ENCODE measurements around the gene CRYBG2. TPM values are rescaled to one million over a fixed set of nuclear protein-coding genes. Genes with fewer than 3 reads are reported as not detected.

Gene CRYBG2
- total and polyA plus RNA-seq, 10 of the 15 experiments (the other 5 are each of a cell fraction or from before 2014, with no cell fraction given), result 0.03 to 1.2 (median 0.11) TPM; not detected in 4

- Histone ChIP-seq H3K9ac (ENCODE audit: control insufficient read depth, insufficient read depth, low read length) (no peak overlapping the region), H3K27ac (ENCODE audit: control insufficient read depth, insufficient read depth) (no peak overlapping the region), H3K79me2 (ENCODE audit: control insufficient read depth, insufficient read depth, low read length) (peaks cover 26% of the 10 kb centered on the region), H4K20me1 (ENCODE audit: control insufficient read depth, insufficient read depth) (no peaks in the 10 kb centered on the region), H3K9me3 (replicated peaks; ENCODE audit: control insufficient read depth, insufficient read depth, low read length) (no peaks in the 10 kb centered on the region), H3K4me2 (ENCODE audit: control insufficient read depth, insufficient read depth) (0 out of 2 replicates have a peak overlapping the region, but pooled peaks have one; percentile 22), H3K27me3 (replicated peaks in 1 of 2; ENCODE audit: control insufficient read depth in 2 of 2, insufficient read depth in 2 of 2, low read length in 1 of 2) (no peaks in the 10 kb centered on the region), H2AFZ (ENCODE audit: control insufficient read depth, low read depth, low read length) (no peak overlapping the region), H3K4me1 (ENCODE audit: control insufficient read depth, insufficient read depth, low read length) (peaks cover 69% of the 10 kb centered on the region), H3K4me3 (no peak overlapping the region), H3K36me3 (ENCODE audit: control insufficient read depth in 2 of 2, insufficient read depth in 2 of 2, low read length in 1 of 2) (peaks cover 3 to 4% of the 10 kb centered on the region in 2 experiments; a peak in 2 of 4 replicates)
- ChIA-PET RAD21 (ENCODE audit: unreplicated experiment) (interaction anchor here (1.0 to 8.7 kb wide), 12 partner anchors 8 to 148 kb away, joined by 3 to 477 read pairs (median 11); partner anchors contain the start of genes CD52, CEP85, DHDDS and UBXN11), CTCF (interaction anchor here (0.6 to 18.0 kb wide), 23 partner anchors 8 to 358 kb away, joined by 3 to 879 read pairs (median 11); partner anchors contain the start of genes CD52, CEP85, DHDDS and UBXN11), POLR2A (interaction anchor here (0.5 to 9.2 kb wide), 4 partner anchors 24 to 147 kb away, joined by 3 to 253 read pairs (median 8); partner anchors contain the start of gene CD52), SMC1A (ENCODE audit: uncharacterized antibody, unreplicated experiment) (interaction anchor here (0.9 to 11.1 kb wide), 12 partner anchors 8 to 148 kb away, joined by 3 to 474 read pairs (median 14); partner anchors contain the start of genes CD52, DHDDS and UBXN11)
- in situ Hi-C loops (cut with MboI) (no loop called here), intact Hi-C loops (cut with micrococcal nuclease; ENCODE audit: unreplicated experiment) (loop anchor here (2.0 kb wide), 2 partner anchors 79 to 133 kb away; no protein-coding TSS in a partner anchor)
- no peak for TF ChIP-seq RBBP5 (conservative IDR thresholded peaks at IDR 0.05)
- TF ChIP-seq EP300 (IDR thresholded peaks at IDR 0.05; ENCODE audit: borderline replicate concordance in 1 of 2, control insufficient read depth in 1 of 2, low read depth in 2 of 2, low read length in 2 of 2), result no peak
- TF ChIP-seq BHLHE40 (IDR thresholded peaks at IDR 0.05; ENCODE audit: borderline replicate concordance in 1 of 2, low read depth in 2 of 2, low read length in 1 of 2), result no peak
- TF ChIP-seq, protein P1, sequence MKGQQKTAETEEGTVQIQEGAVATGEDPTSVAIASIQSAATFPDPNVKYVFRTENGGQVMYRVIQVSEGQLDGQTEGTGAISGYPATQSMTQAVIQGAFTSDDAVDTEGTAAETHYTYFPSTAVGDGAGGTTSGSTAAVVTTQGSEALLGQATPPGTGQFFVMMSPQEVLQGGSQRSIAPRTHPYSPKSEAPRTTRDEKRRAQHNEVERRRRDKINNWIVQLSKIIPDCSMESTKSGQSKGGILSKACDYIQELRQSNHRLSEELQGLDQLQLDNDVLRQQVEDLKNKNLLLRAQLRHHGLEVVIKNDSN (IDR thresholded peaks at IDR 0.05; ENCODE audit: borderline replicate concordance, extremely low read length, insufficient read depth, low read depth, low read length), result no peak
- TF ChIP-seq CBX3 (IDR thresholded peaks at IDR 0.05; ENCODE audit: borderline replicate concordance, low read depth), result no peak
- no peak for TF ChIP-seq KAT2A (conservative IDR thresholded peaks at IDR 0.05; ENCODE audit: control insufficient read depth, low read depth, low read length)
- no peak for TF ChIP-seq TBL1XR1 (IDR thresholded peaks at IDR 0.05; ENCODE audit: low read depth, low read length)
- no TSS peak for BruUV-seq (replicated peaks)
- no peak for DNase-seq (ENCODE audit: low read depth, low spot score)
- no peak for ATAC-seq
- no peak for FAIRE-seq
- WGBS (ENCODE audit: insufficient coverage, insufficient replicate concordance, low lambda C conversion rate, missing lambda C conversion rate), result 60% methylated on average over 12 of the region's 12 CpGs
Measured at GRCh38 chr1:26283871-26284596, 69.9 kb downstream of the CRYBG2 start.

Data from GM12878 (cell line).